ENCODE data around the gene GPR108.
"Not testable (repeated sequence)": the region's sequence is repeated elsewhere in the genome, so short reads cannot be mapped to it uniquely, and the experiment has no call there.

The GPR108 gene

DNA sequence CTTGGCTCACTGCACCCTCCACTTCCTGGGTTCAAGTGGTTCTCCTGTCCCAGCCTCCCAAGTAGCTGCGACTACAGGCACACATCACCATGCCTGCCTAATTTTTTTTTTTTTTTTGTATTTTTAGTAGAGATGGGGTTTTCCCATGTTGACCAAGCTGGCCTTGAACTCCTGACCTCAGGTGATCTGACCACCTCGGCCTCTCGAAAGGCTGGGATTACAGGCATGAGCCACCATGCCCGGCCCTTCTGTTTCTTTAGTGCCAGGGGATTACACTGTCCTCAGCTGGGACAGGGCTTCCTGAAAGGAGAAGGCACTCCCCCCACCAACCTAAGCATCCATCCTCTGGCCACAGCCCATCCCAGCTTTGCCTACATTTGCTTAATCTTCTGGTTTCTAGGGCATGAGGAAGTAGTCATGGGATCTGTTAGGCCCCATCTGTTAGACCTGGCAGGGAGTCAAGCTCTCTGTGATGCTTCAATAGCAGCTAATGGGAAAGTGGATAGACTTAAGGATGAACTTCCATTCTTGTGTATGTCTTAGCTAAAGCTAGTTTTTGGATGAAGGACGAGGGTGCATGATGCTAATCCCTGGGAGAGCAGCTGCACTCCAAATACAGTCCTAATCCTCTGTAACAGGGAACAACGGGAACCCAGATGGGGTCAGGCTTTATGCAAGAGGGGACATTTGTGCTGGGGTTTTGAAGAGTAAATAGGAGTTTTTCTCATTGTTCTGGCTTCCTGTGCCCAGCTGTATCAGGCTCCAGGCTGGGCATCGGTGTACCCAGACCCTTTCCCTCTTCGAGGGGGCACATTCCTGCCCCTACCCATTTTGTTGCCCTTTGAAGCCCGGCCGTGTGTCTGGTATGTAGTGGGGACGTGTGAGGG is 37.7 kb upstream of the GPR108 start:
- peaks cover 0 to 28% (median 9%) of the 10 kb centered on the region in 4 experiments for H3K36me3 ChIP-seq (ENCODE audit: control insufficient read depth in 4 of 4, insufficient read depth in 4 of 4, low read length in 3 of 4)
- no peaks in the 10 kb centered on the region for H3K9me3 ChIP-seq (ENCODE audit: control extremely low read depth in 1 of 5, control insufficient read depth in 4 of 5, insufficient read depth in 2 of 5, low read depth in 1 of 5, low read length in 4 of 5)
- CTCF ChIA-PET, result interaction anchor here (1.3 to 9.5 kb wide), 3 partner anchors 10 to 27 kb away, joined by 3 to 92 read pairs (median 31); no protein-coding TSS in a partner anchor
- DNase-seq, result peak; percentile 39 to 92 (median 88)
- H3K4me1 ChIP-seq (ENCODE audit: control extremely low read depth in 1 of 4, control insufficient read depth in 4 of 4, insufficient read depth in 4 of 4, low read length in 3 of 4), result peaks cover 4 to 36% (median 25%) of the 10 kb centered on the region in 4 experiments
- peak overlapping the region in 2 of 7 experiments; percentile 8 to 52 for H3K4me3 ChIP-seq (ENCODE audit: control insufficient read depth in 1 of 7, extremely low read depth in 1 of 7, insufficient read depth in 4 of 7, low read depth in 2 of 7, low read length in 6 of 7)
- WGBS (ENCODE audit: insufficient coverage), result 93% methylated on average over 9 of the region's 11 CpGs
- H3K27me3 ChIP-seq (replicated peaks in 2 of 5; ENCODE audit: control insufficient read depth in 4 of 5, insufficient read depth in 5 of 5, low read length in 4 of 5), result no peaks in the 10 kb centered on the region
- POLR2A ChIA-PET, result interaction anchor here (1.2 to 4.3 kb wide), 2 partner anchors 18 to 27 kb away, joined by 4 to 65 read pairs; no protein-coding TSS in a partner anchor
- H3K27ac ChIP-seq (ENCODE audit: insufficient read depth in 1 of 2, low read depth in 1 of 2, low read length in 2 of 2, poor library complexity in 1 of 2, severe bottlenecking in 2 of 2), result peak overlapping the region in 1 of 2 experiments; percentile 25

DNA sequence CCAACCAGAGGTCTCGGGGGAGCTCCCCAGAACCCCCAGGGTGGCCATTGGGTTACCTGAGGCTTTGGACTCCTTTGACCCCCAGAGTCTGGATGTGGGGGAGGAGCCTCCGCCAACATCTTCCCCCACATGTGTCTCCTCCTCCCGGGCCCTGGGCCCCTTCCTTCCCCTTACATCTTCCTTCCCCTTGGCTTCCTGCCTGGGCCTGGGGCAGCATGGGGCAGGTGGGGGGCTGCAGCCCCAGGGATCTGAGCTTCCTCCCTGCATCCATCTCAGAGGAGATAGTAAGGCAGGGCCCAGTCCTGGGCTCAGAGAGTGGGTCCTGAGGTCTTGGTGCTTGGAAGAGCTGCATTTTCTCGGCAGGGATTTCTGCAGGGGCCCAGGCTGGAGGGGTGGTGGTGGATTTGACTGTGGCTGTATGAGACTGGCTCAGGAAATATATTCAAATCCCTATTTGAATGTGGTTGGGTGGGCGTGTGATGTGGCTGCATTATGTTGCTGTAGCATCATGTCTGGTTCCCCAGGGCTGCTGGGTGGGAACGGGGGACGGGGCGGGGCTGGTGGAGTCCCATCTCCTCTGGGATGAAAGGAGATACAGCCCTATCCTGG is 36.0 kb upstream of the GPR108 start:
- Histone ChIP-seq H3K36me3 (ENCODE audit: control insufficient read depth in 4 of 4, insufficient read depth in 4 of 4, low read length in 3 of 4) (peaks cover 0 to 26% (median 9%) of the 10 kb centered on the region in 4 experiments), H3K9me3 (ENCODE audit: control extremely low read depth in 1 of 5, control insufficient read depth in 4 of 5, insufficient read depth in 2 of 5, low read depth in 1 of 5, low read length in 4 of 5) (no peaks in the 10 kb centered on the region), H3K4me1 (ENCODE audit: control extremely low read depth in 1 of 4, control insufficient read depth in 4 of 4, insufficient read depth in 4 of 4, low read length in 3 of 4) (peaks cover 4 to 34% (median 25%) of the 10 kb centered on the region in 4 experiments), H3K27ac (ENCODE audit: insufficient read depth in 1 of 2, low read depth in 1 of 2, low read length in 2 of 2, poor library complexity in 1 of 2, severe bottlenecking in 2 of 2) (peak overlapping the region; percentile 75 to 90), H3K27me3 (replicated peaks in 2 of 5; ENCODE audit: control insufficient read depth in 4 of 5, insufficient read depth in 5 of 5, low read length in 4 of 5) (no peaks in the 10 kb centered on the region), H3K4me3 (ENCODE audit: control insufficient read depth in 1 of 7, extremely low read depth in 1 of 7, insufficient read depth in 4 of 7, low read depth in 2 of 7, low read length in 6 of 7) (peak overlapping the region; percentile 89 to 99 (median 93))
- ChIA-PET CTCF (interaction anchor here (0.9 to 9.5 kb wide), 11 partner anchors 8 to 90 kb away, joined by 3 to 92 read pairs (median 8); partner anchors contain the start of gene GPR108), POLR2A (interaction anchor here (0.9 to 4.3 kb wide), 3 partner anchors 9 to 58 kb away, joined by 4 to 65 read pairs (median 5); no protein-coding TSS in a partner anchor)
- peak; percentile 43 to 80 (median 77) for DNase-seq
- 0% methylated on average over 3 of the region's 8 CpGs for WGBS (ENCODE audit: insufficient coverage)

DNA sequence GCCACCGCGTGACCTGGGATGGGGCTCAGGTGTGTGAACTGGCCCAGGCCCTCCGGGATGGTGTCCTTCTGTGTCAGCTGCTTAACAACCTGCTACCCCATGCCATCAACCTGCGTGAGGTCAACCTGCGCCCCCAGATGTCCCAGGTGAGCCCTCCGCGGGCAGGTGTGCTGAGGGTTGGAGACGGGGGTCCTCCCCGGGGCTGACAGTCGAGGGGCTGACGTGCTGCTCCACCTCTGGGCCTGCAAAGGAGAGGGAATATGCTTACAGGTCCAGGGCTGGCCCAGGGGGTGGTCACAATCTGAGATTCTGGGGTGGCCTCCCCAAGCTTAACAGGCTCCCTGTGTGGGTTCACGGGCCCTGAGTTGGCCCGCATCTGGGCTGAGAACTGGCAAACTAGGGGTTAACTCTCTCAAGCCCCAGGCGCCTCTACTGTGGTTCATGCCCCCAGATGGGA is 35.5 kb upstream of the GPR108 start:
- under 1% methylated on average over 12 of the region's 14 CpGs for WGBS (ENCODE audit: insufficient coverage)
- DNase-seq, result no peak
- no peaks in the 10 kb centered on the region for H3K9me3 ChIP-seq (ENCODE audit: control extremely low read depth in 1 of 5, control insufficient read depth in 4 of 5, insufficient read depth in 2 of 5, low read depth in 1 of 5, low read length in 4 of 5)
- ChIA-PET CTCF (interaction anchor here (0.9 to 9.5 kb wide), 13 partner anchors 9 to 255 kb away, joined by 3 to 92 read pairs (median 7); partner anchors contain the start of gene GPR108), POLR2A (interaction anchor here (0.6 to 4.3 kb wide), 8 partner anchors 9 to 257 kb away, joined by 3 to 65 read pairs (median 4); no protein-coding TSS in a partner anchor)
- H3K4me1 ChIP-seq (ENCODE audit: control extremely low read depth in 1 of 4, control insufficient read depth in 4 of 4, insufficient read depth in 4 of 4, low read length in 3 of 4), result peaks cover 4 to 33% (median 26%) of the 10 kb centered on the region in 4 experiments
- peak overlapping the region; percentile 75 to 90 for H3K27ac ChIP-seq (ENCODE audit: insufficient read depth in 1 of 2, low read depth in 1 of 2, low read length in 2 of 2, poor library complexity in 1 of 2, severe bottlenecking in 2 of 2)
- H3K36me3 ChIP-seq (ENCODE audit: control insufficient read depth in 4 of 4, insufficient read depth in 4 of 4, low read length in 3 of 4), result peaks cover 0 to 22% (median 9%) of the 10 kb centered on the region in 4 experiments
- peak overlapping the region; percentile 89 to 99 (median 93) for H3K4me3 ChIP-seq (ENCODE audit: control insufficient read depth in 1 of 7, extremely low read depth in 1 of 7, insufficient read depth in 4 of 7, low read depth in 2 of 7, low read length in 6 of 7)
- H3K27me3 ChIP-seq (replicated peaks in 2 of 5; ENCODE audit: control insufficient read depth in 4 of 5, insufficient read depth in 5 of 5, low read length in 4 of 5), result no peaks in the 10 kb centered on the region

DNA sequence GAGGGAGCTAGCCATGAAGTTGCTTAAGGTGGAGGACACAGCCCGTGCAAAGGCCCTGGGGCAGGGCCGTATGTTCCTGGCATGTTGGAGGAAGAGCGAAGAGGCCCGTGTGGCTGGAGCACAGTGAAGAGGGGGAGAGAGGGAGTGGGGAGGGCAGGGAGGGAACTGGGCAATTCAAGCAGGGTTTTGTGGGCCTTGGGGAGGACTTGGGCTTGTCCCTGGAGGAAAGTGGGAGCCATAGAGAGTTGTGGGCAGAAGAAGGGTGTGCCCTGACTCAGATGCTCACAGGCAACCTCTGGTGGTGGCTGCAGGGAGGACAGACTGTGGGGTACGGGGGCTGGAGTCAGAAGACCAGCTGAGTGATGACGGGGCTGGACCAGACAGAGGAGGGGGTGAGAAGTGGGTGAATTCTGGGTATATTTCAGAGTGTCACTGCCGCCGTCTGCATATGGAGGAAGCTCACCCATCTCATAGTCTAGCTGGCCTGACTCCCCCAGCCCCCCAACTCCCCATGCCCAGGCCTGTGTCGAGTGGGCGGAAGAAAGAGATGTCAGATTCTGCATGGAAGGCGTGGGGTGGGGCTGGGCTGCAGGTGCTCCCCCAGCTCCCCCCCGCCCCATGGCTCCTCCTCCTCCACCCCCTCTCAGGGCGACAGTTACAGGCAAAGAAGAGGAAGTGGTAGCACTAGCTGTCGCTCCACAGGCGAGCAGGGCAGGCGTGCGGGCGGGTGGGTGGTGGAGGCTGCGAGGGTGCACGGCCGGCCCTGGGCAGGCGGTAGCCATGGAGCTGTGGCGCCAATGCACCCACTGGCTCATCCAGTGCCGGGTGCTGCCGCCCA is 34.9 kb upstream of the GPR108 start, which contains the start of gene VAV1:
VAV1 (plus strand) TSS at position 681 of the 838 bp plus-strand sequence; CDS start at position 781, 100 bp downstream.
- DNase-seq, result peak; percentile 95 to 99 (median 98)
- POLR2A ChIA-PET, result interaction anchor here (0.6 to 4.3 kb wide), 9 partner anchors 10 to 803 kb away, joined by 3 to 65 read pairs (median 4); no protein-coding TSS in a partner anchor
- peaks cover 4 to 37% (median 31%) of the 10 kb centered on the region in 4 experiments for H3K4me1 ChIP-seq (ENCODE audit: control extremely low read depth in 1 of 4, control insufficient read depth in 4 of 4, insufficient read depth in 4 of 4, low read length in 3 of 4)

DNA sequence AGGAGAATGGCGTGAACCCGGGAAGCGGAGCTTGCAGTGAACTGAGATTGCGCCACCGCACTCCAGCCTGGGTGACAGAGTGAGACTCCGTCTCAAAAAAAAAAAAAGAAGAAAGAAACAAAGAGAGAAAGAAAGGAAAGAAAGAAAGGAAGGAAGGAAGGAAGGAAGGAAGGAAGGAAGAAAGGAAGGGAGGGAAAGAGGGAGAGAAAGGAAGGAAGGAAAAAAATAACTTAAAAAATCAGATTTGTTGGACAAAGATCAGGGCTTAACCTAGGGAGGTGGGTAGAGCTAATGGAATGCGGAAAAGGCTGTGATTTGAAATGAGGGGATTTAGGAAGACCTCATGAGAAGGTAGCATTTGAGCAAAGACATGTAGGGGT is 34.3 kb upstream of the GPR108 start:
- peaks cover 0 to 13% (median 6%) of the 10 kb centered on the region in 4 experiments for H3K36me3 ChIP-seq (ENCODE audit: control insufficient read depth in 4 of 4, insufficient read depth in 4 of 4, low read length in 3 of 4)
- not testable (repeated sequence) for H3K27me3 ChIP-seq (replicated peaks in 2 of 5; ENCODE audit: control insufficient read depth in 4 of 5, insufficient read depth in 5 of 5, low read length in 4 of 5); DNase-seq; H3K9me3 ChIP-seq (ENCODE audit: control extremely low read depth in 1 of 5, control insufficient read depth in 4 of 5, insufficient read depth in 2 of 5, low read depth in 1 of 5, low read length in 4 of 5)
- peak overlapping the region in 1 of 2 experiments; percentile 90 for H3K27ac ChIP-seq (ENCODE audit: insufficient read depth in 1 of 2, low read depth in 1 of 2, low read length in 2 of 2, poor library complexity in 1 of 2, severe bottlenecking in 2 of 2)
- peak overlapping the region in 1 of 7 experiments; percentile 98 for H3K4me3 ChIP-seq (ENCODE audit: control insufficient read depth in 1 of 7, extremely low read depth in 1 of 7, insufficient read depth in 4 of 7, low read depth in 2 of 7, low read length in 6 of 7)
- H3K4me1 ChIP-seq (ENCODE audit: control extremely low read depth in 1 of 4, control insufficient read depth in 4 of 4, insufficient read depth in 4 of 4, low read length in 3 of 4), result peaks cover 4 to 43% (median 37%) of the 10 kb centered on the region in 4 experiments
- WGBS (ENCODE audit: insufficient coverage), result 96% methylated on average over 6 of the region's 7 CpGs
- ChIA-PET CTCF (interaction anchor here (0.6 to 9.5 kb wide), 12 partner anchors 10 to 254 kb away, joined by 4 to 92 read pairs (median 6); partner anchors contain the start of gene GPR108), POLR2A (interaction anchor here (1.0 to 4.3 kb wide), 3 partner anchors 31 to 255 kb away, joined by 3 to 65 read pairs (median 5); no protein-coding TSS in a partner anchor)

More for the DNA sequence above, 34.9 kb upstream of the GPR108 start, which contains the start of gene VAV1:
- Histone ChIP-seq H3K36me3 (ENCODE audit: control insufficient read depth in 4 of 4, insufficient read depth in 4 of 4, low read length in 3 of 4) (peaks cover 0 to 17% (median 8%) of the 10 kb centered on the region in 4 experiments), H3K27me3 (replicated peaks in 2 of 5; ENCODE audit: control insufficient read depth in 4 of 5, insufficient read depth in 5 of 5, low read length in 4 of 5) (no peaks in the 10 kb centered on the region), H3K9me3 (ENCODE audit: control extremely low read depth in 1 of 5, control insufficient read depth in 4 of 5, insufficient read depth in 2 of 5, low read depth in 1 of 5, low read length in 4 of 5) (no peaks in the 10 kb centered on the region), H3K4me3 (ENCODE audit: control insufficient read depth in 1 of 7, extremely low read depth in 1 of 7, insufficient read depth in 4 of 7, low read depth in 2 of 7, low read length in 6 of 7) (peak within 1 kb of the TSS; percentile 89 to 99 (median 93)), H3K27ac (ENCODE audit: insufficient read depth in 1 of 2, low read depth in 1 of 2, low read length in 2 of 2, poor library complexity in 1 of 2, severe bottlenecking in 2 of 2) (peak within 1 kb of the TSS; percentile 75 to 90)
- WGBS (ENCODE audit: insufficient coverage), result 13% methylated on average over 19 of the region's 25 CpGs
- CTCF ChIA-PET, result interaction anchor here (0.9 to 9.5 kb wide), 16 partner anchors 9 to 254 kb away, joined by 3 to 92 read pairs (median 6); partner anchors contain the start of gene GPR108
